Posterior vena cava (tissue), 2 donors: ENCODE data around the gene GPR3. TPM values are rescaled to one million over a fixed set of nuclear protein-coding genes. Genes with fewer than 3 reads are reported as not detected.
"Not testable (repeated sequence)": the region's sequence is repeated elsewhere in the genome, so short reads cannot be mapped to it uniquely, and the experiment has no call there.

ENCODE experiments used
- DNase-seq: peaks from one replicate; pipeline ENCODE4 v3.0.0-alpha.2; 2020; ENCODE audit warnings: low spot score
- intact Hi-C, 2 donors: fragments of 100-400 bp; cut with DNase I; formaldehyde crosslinking; loops; one replicate each; pipeline versions ENCODE4 v1.14.1 to v1.14.2; 2022 to 2023
- total RNA-seq, 2 donors: library from RNA; stranded (reverse); fragmentation: NEBNext Ultra II Directional; extraction: Animal tissue kit (Norgen Biotek cat#: 25700); gene quantifications; one replicate each; pipeline ENCODE4 v1.2.1, GENCODE V29; 2021
- donor health status: DM: yes; HTN: yes; CAD: no.
- donor health status: DM: yes; HTN: yes; CAD: no.

GPR3 gene
- total RNA-seq, 2 donors from 2014 or later: 0.37 to 1.2 TPM

DNA sequence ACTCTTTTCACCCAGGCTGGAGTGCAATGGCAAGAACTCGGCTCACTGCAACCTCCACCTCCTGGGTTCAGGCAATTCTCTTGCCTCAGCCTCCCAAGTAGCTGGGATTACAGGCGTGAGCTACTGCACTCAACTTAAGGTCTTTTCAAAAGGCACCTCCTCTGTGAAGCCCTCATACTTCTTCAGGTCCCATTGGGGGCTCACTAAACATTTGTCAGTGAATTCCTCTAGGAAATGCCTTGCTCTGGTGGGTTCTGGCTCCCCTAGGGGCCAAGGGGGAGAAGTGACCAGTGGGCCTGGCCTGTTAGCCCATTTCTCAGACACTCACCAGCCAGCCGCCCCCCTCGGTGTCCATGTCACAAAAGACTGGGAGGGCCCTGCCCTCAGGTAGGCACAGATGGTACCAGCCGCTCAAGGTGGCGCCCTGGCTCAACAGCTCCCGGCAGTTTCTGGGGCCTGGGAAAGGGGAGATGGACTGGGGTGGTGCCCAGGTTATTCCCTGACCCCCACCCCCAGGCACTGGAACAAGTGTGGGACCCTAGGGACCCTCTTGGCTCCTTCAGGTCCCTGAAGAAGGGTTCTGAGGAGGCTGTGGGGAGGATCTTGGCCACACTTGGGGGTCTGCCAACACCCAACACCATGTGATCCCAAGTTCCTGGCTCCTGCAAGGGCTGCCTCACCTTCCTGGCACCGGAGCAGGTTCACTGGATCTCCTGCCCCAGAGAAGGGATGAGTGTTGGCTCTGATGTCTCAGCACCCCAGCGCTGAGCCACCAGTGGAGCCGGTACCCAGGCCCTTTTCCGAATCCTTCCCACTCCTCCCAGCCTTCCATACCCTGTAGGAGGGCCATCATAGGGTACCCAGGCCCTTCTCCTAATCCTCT is 19.4 kb upstream of the GPR3 start:
- peak; percentile 67 for DNase-seq
- intact Hi-C loops: no loop called here

DNA sequence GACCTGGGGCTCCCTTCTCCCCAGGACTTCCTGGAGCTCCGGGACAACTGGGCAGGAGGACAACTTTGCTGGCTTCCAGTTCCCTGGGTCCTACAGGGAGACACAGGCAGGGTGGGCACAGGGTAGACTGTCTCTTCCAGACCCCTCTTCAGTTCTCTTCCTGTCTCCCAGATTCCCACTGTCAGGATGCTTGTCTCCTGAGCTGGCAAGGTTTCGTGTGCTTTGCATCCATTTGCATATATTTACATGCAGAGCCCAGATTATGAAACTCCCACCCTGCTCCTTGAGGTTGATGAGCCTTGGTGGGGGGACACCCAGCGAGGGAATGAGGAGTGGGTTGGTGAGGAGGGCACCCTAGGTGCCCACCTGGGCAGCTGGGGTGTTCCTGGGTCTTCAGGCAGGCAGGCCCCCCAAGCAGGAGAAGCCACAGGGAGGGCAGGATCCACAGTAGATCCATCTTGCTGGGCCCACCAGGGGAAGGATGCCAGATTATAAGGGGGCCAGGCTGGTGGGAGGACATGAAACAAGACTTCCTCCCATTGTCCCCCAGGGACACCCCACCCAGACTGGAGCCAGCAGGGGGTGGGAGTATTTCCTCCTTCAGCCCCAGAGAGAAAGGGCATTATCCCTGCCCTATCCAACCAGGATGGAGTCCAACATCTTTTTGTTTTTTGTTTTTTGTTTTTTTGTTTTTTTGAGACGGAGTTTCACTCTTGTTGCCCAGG is 17.9 kb upstream of the GPR3 start, which contains the start of gene FCN3:
Gene FCN3 (minus strand): TSS at position 463 of the 725 bp plus-strand sequence. CDS start 6 bp downstream, at position 457.
- intact Hi-C loops: no loop called here
- peak; percentile 59 for DNase-seq

DNA sequence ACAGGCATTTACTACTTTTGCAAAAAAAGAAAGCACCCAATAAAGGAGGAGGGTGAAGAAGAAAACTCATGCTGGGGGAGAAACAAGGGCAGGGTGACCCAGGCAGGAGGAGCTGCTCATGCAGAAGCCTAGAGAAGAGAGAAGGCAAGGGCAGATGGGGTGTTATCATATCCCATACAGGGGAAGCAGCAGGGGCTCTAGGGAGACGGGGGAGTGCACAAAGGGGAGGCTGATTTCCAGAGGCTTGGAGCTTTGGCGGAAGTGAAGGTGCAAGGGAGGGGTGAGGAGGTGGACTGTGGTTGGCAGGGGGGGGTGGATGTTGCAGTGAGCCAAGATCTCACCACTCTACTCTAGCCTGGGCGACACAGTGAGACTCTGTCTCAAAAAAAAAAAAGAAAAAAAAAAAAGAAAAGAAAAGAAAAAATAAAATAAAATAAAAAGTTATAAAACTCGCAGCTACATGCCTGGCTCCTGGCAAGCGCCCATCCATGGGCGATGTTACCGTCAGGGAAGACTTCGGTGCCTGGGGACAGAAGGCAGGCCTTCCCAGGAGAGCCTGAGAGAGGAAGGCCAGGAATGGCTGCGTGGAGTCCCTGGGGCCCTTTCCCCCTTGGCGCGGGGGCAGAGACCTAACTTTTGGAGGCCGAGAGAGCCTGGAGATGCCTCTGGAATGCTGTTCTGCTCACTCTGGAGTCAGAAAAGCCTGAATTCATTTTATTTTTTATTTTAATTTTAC is 14.5 kb upstream of the GPR3 start:
- DNase-seq: no peak
- intact Hi-C loops: no loop called here

DNA sequence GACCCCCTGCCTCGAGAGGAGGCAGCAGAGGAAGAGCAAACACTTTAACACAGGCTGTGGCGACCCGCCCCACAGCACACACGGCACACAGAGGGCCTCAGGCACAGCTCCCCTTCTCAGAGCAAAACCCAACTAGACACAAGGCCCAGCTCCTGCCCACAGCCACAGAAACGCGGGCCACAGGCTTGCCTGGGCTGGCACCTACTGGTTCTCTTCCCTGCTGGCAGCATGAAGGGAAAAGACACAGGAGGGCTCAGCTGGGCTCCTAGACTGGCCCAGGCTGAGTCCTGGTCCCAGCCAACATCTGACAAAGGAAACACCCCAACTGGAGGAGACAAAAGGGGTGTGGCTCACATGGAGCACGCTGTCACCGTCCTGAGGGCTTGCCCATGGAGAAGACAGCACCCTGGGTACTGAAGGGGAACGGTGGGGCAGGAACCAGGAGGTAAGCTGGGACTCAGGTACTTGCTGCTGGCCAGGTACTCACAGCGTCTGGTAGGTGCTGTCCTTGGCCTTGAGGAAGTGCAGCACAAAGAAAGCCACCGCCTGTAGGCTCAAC is 12.8 kb upstream of the GPR3 start:
- no peak for DNase-seq
- intact Hi-C loops: no loop called here

DNA sequence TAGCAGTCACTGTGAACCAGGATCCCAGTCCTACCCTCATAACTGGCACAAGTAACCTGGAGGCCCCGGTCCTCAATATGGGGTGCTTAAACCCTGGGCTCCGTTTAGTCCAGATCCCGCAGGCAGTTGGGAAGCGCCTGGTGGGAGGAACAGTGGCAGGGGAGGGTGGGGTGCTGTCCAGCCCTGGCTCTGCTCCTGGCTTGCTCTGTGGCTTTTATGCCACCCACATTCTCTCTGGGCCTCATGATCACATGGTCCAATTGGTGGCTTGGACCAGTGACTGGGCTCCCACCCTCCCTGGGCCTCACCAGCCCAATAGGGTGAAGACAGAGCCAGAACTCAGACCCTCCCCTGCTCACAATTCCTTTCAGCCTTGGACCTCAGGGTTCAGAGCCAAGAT is 12.2 kb upstream of the GPR3 start:
- intact Hi-C loops: no loop called here

DNA sequence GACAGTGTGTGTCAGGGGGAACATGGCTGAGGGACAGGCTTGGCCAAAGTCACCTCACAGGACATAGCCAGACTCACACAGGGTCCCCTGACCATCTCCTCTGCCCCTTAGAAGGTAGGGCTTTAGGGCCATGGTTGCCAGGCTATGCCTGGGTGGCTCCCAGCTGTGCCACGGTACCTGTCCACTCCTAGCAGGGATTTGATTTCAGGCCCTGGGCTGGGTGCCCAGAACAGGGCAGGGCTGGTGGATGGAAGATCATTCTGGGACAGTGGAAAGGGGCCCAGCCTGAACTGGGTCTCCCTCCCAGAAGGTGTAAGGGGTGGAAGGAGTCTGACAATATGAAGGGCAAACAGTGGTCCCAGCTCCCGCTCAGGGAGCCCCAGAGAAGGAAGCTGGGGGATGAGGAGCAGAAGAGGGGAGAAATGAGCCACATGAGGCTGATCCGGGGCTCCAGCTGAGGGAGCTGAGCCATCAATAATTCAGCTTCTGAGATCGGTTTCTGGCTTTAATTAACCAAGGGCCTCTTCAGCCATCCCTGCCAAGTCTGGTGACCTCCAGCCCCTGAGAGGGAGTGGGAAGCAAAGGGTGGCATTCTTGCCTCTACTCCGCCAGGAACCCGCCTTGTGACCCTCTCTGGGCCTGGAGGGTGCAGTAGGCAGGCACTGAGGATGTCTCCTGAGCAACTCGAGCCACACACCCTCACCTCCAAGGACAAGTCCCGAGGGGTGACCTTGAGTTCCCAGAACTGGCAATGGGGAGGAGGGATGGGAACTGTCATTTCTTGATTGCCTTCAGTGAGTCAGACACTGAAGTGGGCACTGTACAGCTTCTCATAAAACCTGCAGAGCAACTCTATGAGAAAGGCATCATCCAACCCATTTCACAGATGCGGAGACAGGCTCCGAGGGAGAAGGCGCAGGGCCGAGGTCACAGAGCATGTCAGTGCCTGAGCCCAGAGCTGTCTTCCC is 11.4 kb upstream of the GPR3 start:
- no peak for DNase-seq
- intact Hi-C loops: no loop called here

More for the DNA sequence above, 12.2 kb upstream of the GPR3 start:
- DNase-seq: no peak

DNA sequence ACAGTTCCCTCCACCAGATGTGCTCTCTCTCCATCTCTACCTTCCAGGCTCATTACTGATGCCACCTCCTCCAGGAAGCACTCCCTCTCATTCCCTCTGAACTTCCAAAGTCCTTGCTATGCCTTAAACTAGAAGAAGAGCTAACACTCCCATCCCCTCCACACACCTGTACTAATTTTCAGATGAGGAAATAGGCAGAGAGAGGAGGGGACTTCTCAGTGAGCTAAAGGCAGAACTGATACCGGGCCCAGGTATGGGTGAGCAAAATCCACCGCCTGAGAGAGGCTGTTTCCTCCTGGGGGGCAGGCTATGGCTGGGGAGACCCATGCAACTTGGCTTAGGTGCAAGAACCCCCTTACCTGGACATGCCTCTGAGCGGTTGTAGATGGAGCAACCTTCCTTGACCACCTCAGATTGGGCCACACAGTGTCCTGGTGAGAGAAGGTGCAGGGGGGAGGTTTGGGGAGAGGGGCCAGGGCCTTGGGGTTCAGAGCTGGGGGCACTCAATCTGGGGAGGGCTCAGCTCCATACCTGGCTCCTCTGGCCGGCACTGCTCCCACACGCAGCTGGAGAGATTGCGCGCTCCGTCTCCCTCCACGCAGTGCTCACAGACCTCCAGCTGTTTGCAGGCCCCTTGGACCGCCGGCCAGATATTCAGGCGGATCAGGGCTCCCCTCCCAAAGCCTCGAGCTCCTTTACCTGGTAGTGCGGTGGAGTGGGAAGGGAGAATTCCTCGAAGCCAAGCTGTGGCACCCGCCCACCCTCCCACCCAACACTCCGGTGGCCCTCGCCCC is 10.3 kb upstream of the GPR3 start:
- intact Hi-C loops: no loop called here
- no peak for DNase-seq

DNA sequence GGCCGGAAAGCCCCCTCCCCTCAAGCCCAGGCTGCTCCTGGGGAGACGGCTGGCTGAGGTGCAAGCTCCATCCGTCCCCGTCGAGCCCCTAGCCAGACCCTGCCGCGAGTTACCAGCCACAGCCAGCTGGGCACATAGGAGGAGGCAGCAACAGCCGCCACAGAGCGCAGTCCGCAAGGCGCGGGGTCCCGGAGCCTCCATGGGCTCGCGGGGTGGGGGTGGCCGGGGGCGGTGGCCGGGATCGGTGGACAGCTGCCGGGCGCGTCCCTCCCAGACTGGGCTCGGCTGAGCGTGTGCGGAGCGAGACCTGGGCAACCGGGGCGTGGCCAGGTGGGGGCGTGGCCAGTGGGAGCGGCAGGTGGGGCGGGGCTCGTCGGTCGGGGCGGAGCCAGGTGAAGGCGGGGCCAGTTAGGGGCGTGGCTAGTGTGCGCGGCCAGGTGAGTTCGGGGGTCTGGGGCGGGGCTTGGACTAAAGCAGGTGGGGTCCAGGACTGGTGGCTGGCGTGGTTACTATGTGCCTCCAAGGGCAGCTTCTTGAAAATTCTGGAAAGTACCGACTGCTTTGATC is 9.3 kb upstream of the GPR3 start, which contains the start of gene CD164L2:
Gene CD164L2 (minus strand): TSS at position 295 of the 567 bp plus-strand sequence. CDS start 94 bp downstream, at position 201.
- intact Hi-C loops: no loop called here
- no peak for DNase-seq

DNA sequence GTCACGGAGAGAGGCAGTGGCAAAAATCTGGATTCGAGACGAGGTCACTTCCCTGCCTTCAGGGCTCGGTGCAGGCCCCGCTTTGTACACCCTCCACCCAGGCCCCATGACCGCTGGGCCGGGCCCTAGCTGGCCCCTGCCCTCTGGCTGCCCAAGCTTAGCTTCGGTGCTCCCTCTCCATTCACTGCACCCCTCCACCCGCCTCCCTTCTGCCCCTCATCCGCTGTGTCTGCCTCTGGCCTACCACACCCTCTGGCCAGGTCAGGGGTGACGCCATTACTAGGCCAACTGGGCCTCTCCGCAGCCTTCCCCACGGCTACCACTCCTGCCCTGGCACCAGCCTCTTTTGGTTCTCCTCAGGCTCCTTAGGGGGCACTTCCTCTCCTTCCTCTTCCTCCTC is 8.8 kb upstream of the GPR3 start:
- intact Hi-C loops: no loop called here
- DNase-seq: no peak

DNA sequence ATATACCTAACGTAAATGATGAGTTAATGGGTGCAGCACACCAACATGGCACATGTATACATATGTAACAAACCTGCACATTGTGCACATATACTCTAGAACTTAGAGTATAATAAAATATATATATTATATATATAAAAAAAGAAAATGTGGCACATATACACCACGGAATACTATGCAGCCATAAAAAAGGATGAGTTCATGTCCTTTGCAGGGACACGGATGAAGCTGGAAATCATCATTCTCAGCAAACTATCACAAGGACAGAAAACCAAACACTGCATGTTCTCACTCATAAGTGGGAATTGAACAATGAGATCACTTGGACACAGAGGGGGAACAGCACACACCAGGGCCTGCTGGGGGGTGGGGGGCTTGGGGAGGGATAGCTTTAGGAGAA is 7.6 kb upstream of the GPR3 start:
- not testable (repeated sequence) for DNase-seq
- intact Hi-C loops: loop anchor here in 1 of 2 donors (5.0 kb wide), 2 partner anchors 82 to 1772 kb away; no protein-coding TSS in a partner anchor

DNA sequence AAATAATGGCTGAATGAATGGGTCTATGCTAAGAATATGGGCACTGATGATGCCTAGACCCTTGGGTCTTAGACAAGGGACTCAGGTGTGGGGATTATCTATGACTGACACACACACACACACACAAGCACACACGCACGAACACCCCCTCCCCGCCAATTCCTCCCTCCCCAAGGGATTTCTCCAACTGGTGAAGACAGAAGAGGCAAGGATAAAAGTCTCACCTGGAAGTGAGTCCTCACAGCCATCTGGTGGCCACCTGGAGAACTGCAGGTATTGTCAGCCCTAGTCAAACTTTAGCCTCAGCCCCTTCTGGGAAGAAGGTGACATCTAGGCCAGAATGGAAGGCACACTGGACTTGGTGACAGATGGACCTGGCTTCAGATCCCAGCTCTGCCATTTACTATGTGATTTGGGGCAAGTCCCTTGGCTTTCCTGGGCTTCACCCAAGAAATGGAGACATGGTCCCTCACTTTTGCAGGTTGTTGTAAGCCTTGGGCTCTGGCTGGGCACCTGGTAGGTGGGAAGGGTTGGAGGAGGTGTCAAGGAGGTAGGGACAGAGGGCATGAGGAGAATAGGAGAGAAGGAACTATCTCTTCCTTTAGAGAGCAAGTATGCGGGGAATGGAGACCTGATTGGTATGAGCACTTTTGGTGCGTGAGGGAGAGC is 4.0 kb upstream of the GPR3 start:
- intact Hi-C loops: loop anchor here in 1 of 2 donors (5.0 kb wide), 2 partner anchors 86 to 1776 kb away; no protein-coding TSS in a partner anchor
- DNase-seq: no peak

DNA sequence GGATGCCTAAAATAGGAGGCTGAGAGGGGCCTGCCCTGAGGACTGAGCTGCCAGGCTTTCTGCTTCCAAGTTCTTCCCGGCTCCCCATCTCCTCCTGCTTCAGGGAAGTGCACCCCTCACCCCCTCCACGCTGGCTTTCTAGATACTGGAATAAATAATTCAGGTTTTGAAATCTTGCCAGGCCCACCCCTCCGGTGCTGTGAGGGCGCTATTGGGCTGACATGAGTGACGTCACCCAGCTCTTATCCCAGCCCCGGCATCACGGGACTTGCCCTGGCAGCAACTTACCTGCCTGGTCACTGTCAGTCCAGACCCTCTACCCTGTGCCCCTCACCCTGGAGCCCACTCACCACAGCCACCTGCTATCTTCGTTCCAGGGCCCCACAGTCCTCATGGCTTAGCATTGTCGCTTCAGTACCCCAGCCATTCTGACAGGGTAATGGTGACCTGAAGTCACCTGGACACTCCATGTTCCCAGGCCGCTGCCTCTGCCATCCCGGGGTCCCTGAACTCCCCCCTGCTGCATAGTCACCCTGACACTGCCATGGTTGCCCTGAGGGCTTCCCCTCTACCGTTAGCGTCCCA is 819 bp upstream of the GPR3 start:
- intact Hi-C loops: loop anchor here (5.0 to 10.0 kb wide), 3 partner anchors 34 to 273 kb away; no protein-coding TSS in a partner anchor
- DNase-seq: peak; percentile 83

DNA sequence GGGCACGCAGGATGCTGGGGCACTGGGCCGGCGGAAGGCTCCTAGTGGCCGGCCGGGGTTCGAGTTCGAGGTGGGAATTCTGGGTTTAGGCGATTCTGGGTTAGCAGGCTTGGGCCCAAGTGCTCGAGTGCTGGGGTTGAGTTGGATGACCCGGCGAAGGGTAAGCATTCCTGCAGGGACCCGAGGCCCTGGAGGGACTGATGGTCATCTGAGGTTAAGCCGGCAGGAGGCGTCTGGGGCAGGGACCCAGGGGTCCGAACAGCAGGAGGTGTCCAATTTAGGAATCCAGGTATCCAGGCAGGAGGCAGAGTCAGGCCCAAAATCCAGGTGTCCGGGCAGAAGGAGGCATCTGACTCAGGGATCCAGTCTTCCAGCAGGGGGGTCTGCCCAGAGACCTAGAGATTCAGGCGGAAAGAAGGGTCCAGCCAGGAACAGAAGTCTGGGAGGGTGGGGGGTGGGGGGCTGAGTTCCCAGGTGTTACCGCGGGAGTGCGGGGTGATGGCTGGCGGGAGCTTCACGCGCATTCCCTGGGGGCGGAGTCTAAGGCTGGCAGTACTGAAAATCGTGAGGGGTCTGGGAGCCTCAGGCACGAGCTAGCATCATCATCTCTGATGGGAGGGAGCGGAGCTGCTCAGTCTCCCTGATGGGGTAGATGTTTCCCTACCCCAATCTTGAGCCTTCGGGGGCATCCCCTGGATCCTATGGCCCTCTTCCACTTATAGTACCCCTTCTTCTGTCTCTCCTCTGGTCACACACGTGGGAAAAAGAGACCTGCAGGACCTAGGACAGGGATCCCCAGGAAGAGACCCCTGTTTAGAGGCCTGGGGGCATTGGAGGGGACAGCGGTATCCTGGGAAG is 585 bp downstream of the GPR3 start:
- intact Hi-C loops: loop anchor here (5.0 to 10.0 kb wide), 3 partner anchors 36 to 272 kb away; no protein-coding TSS in a partner anchor
- DNase-seq: no peak

DNA sequence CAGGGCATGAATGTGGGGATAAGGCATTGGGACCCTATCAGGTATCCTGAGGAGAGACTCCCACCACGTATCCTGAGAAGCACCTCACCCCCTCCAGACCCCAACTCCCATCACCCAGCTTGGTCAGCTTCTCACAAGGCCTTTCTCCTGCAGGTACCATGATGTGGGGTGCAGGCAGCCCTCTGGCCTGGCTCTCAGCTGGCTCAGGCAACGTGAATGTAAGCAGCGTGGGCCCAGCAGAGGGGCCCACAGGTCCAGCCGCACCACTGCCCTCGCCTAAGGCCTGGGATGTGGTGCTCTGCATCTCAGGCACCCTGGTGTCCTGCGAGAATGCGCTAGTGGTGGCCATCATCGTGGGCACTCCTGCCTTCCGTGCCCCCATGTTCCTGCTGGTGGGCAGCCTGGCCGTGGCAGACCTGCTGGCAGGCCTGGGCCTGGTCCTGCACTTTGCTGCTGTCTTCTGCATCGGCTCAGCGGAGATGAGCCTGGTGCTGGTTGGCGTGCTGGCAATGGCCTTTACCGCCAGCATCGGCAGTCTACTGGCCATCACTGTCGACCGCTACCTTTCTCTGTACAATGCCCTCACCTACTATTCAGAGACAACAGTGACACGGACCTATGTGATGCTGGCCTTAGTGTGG is 1.3 kb downstream of the GPR3 start:
- DNase-seq: no peak
- intact Hi-C loops: loop anchor here (5.0 to 10.0 kb wide), 3 partner anchors 36 to 271 kb away; no protein-coding TSS in a partner anchor
